Adipose tissue (tissue), 3 donors: ENCODE data around the gene CAV1. TPM values are rescaled to one million over a fixed set of nuclear protein-coding genes. Genes with fewer than 3 reads are reported as not detected.

Experiments used
- H3K27ac ChIP-seq: one replicate; pipeline ENCODE4 v1.5.1; 2013; ENCODE audit warnings: low read depth, low read length
- WGBS, 3 donors: extraction: QIAGEN DNeasy Blood & Tissue Kit; methylation state at CpG; one replicate each; pipeline ENCODE4 v1.1.7; 2013; 5-methylcytosine and 5-hydroxymethylcytosine counted together
- polyA plus RNA-seq, 3 donors: library from polyadenylated mRNA; stranded (reverse); fragments of 200-250 nt; gene quantifications; one replicate each; pipeline ENCODE4 v1.2.3, GENCODE V29; 2013
- donor health status: healthy with polysubstance abuse.
- donor health status: Bipolar disorder and iron deficiency.
- donor health status: healthy.

The CAV1 gene
- polyA plus RNA-seq, 3 donors, result 41.4 to 407 (median 203) TPM

GRCh38 chr7:116546916-116547315 lies 22.1 kb downstream of the CAV1 start:
- WGBS, 3 donors, result 62 to 70% (median 64%) methylated on average over 1 of the region's 1 CpG
- H3K27ac ChIP-seq, result no peak overlapping the region

GRCh38 chr7:116547347-116547746 lies 22.5 kb downstream of the CAV1 start:
- WGBS, 3 donors, result 65 to 78% (median 72%) methylated on average over 2 of the region's 2 CpGs
- no peak overlapping the region for H3K27ac ChIP-seq

GRCh38 chr7:116548506-116548905 lies 23.7 kb downstream of the CAV1 start:
- WGBS, 3 donors, result 76 to 87% (median 83%) methylated on average over 3 of the region's 3 CpGs
- no peak overlapping the region for H3K27ac ChIP-seq

- H3K27ac ChIP-seq, result no peak overlapping the region
Measured at GRCh38 chr7:116549370-116549769, 24.5 kb downstream of the CAV1 start.

GRCh38 chr7:116551692-116552091 lies 26.9 kb downstream of the CAV1 start:
- WGBS, 3 donors, result 79 to 92% (median 81%) methylated on average over 5 of the region's 5 CpGs
- no peak overlapping the region for H3K27ac ChIP-seq

GRCh38 chr7:116552602-116553001 lies 27.8 kb downstream of the CAV1 start:
- no peak overlapping the region for H3K27ac ChIP-seq
- WGBS, 3 donors, result 60 to 81% (median 62%) methylated on average over 1 of the region's 1 CpG

- H3K27ac ChIP-seq, result no peak overlapping the region
Measured at GRCh38 chr7:116553168-116553964, 28.5 kb downstream of the CAV1 start.

GRCh38 chr7:116554436-116554835 lies 29.6 kb downstream of the CAV1 start:
- no peak overlapping the region for H3K27ac ChIP-seq

More at GRCh38 chr7:116553168-116553964, 28.5 kb downstream of the CAV1 start:
- 48 to 63% (median 57%) methylated on average over 3 of the region's 3 CpGs for WGBS, 3 donors

- no peak overlapping the region for H3K27ac ChIP-seq
- 49 to 67% (median 53%) methylated on average over 4 of the region's 4 CpGs for WGBS, 3 donors
Measured at GRCh38 chr7:116554911-116555310, 30.1 kb downstream of the CAV1 start.

- 69 to 76% (median 72%) methylated on average over 3 of the region's 3 CpGs for WGBS, 3 donors
Measured at GRCh38 chr7:116557066-116557585, 32.3 kb downstream of the CAV1 start.

GRCh38 chr7:116557901-116558300 lies 33.1 kb downstream of the CAV1 start:
- H3K27ac ChIP-seq, result no peak overlapping the region
- WGBS, 3 donors, result 76 to 83% (median 80%) methylated on average over 4 of the region's 4 CpGs

More at GRCh38 chr7:116557066-116557585, 32.3 kb downstream of the CAV1 start:
- H3K27ac ChIP-seq, result no peak overlapping the region

- H3K27ac ChIP-seq, result no peak overlapping the region
- WGBS, 3 donors, result 63 to 65% (median 65%) methylated on average over 7 of the region's 7 CpGs
Measured at GRCh38 chr7:116560021-116560970, 35.5 kb downstream of the CAV1 start.

- WGBS, 3 donors, result 48 to 84% (median 60%) methylated on average over 2 of the region's 2 CpGs
- no peak overlapping the region for H3K27ac ChIP-seq
Measured at GRCh38 chr7:116561697-116562483, 37.1 kb downstream of the CAV1 start.

- 67 to 92% (median 81%) methylated on average over 1 of the region's 1 CpG for WGBS, 3 donors
- H3K27ac ChIP-seq, result no peak overlapping the region
Measured at GRCh38 chr7:116562529-116563121, 37.8 kb downstream of the CAV1 start.

GRCh38 chr7:116565981-116566380 lies 41.1 kb downstream of the CAV1 start:
- 84 to 95% (median 91%) methylated on average over 1 of the region's 1 CpG for WGBS, 3 donors
- no peak overlapping the region for H3K27ac ChIP-seq

- H3K27ac ChIP-seq, result no peak overlapping the region
Measured at GRCh38 chr7:116566666-116567065, 41.8 kb downstream of the CAV1 start.

GRCh38 chr7:116569737-116570136 lies 44.9 kb downstream of the CAV1 start:
- 66 to 87% (median 67%) methylated on average over 3 of the region's 3 CpGs for WGBS, 3 donors
- no peak overlapping the region for H3K27ac ChIP-seq

GRCh38 chr7:116570306-116570705 lies 45.5 kb downstream of the CAV1 start:
- no peak overlapping the region for H3K27ac ChIP-seq
